SK-N-DZ (cell line): ENCODE data around the gene TMEM132D.

Experiments
- DNase-seq: peaks from one replicate; pipeline ENCODE4 v3.0.0-alpha.2; 2015; ENCODE audit warnings: low spot score

TMEM132D gene

GRCh38 chr12:129660946-129661345, 242.9 kb downstream of the TMEM132D start:
- DNase-seq = no peak

GRCh38 chr12:129659961-129660622, 243.7 kb downstream of the TMEM132D start:
- peak; percentile 27 for DNase-seq

- no peak for DNase-seq
These were observed 246.6 kb downstream of the TMEM132D start for GRCh38 chr12:129657179-129657578.

- DNase-seq = no peak
These were observed 251.9 kb downstream of the TMEM132D start for GRCh38 chr12:129651951-129652350.

- DNase-seq = no peak
These were observed 261.9 kb downstream of the TMEM132D start for GRCh38 chr12:129641926-129642325.

DNA sequence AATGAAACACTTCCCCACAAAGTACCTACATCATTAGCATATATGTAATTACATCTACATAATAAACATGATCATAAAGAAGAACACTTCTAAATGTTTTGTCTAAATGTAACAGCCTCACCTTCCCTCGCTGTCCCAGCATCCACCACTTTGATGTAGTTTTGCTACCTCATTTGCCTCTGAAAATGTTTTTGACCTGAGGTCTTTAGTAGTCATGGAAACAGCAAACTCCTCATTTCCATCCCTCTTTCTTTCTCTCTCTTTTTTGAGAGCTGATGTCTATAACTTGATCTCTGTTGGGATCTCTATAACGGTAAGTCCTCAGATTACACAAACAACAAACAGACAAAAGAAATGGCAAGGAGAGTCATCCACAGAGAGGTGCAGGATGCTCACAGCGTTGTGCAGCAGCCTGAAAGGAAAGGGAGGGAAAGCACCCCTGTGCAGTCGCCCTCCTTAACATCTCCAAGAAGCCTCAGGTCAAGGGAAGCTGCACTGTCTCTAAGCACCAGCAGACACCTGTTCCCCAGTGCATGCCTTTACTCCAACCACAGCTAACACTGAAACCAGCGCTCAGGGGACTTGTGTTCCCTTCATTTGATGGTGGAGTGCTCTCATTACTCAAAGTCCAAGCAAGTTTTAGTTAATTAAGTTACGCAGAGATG, 268.7 kb downstream of the TMEM132D start:
- no peak for DNase-seq

- no peak for DNase-seq
These were observed 272.5 kb downstream of the TMEM132D start for GRCh38 chr12:129631316-129631715.

DNA sequence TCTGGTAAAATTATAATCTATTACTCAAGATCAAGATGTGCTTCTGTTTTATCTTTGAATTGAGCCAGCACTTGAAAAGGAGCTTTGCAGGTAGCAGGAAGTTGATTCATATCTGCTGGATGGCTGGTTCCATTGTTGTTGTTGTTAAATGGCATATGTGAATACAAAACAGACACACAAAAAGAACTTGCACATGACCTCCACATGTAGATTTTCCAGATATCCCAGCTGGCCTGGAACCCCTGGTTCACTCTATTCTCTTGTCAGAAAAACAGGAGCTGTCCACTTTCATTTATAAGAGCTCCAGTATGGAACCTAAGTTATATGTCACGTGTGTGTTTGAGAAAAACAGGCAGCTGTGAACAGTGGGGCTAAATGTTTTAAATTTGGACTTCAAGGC, 273.9 kb downstream of the TMEM132D start:
- DNase-seq = peak; percentile 95

- no peak for DNase-seq
These were observed 281.3 kb downstream of the TMEM132D start for GRCh38 chr12:129622566-129622965.

- DNase-seq = no peak
These were observed 284.6 kb downstream of the TMEM132D start for GRCh38 chr12:129619271-129619670.

DNA sequence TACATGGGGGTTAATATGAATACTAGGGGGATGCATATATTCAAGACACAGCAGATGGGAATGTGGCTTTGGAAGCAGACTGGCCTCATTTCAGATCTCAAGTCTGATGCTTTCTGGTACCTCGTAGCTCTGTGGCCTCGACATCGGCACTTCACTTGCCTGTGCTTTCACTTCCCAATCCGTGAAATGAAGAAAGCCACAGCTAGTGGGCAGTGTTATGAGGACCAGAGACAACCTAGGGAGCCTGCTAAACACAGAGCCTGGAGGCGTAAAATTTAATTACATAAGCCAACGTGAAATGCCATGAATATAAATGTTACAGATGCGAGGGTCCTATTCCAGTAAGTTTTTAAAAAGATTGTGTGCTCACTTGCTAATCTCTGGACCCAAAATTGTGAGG, 286.0 kb downstream of the TMEM132D start:
- DNase-seq = no peak

DNA sequence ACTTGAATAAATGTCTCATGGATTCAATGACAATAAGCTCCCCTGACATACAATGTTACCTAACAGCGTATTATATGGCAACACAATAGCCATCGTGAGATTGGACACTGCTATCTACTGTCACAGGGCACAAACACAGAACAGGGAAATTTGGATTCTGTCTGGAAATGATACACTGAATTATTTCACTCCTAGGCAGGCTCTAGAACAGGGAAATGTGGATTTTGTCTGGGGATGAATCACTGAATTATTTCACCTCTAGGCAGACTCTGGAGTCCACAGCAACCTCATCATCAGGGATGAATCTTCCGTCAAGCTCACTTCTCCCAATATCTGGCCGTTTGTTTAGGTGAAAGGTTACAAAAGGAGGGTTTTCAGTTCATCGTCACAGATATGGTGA, 288.8 kb downstream of the TMEM132D start:
- no peak for DNase-seq

GRCh38 chr12:129614221-129614885, 289.5 kb downstream of the TMEM132D start:
- DNase-seq = no peak

- DNase-seq = peak; percentile 87
These were observed 290.5 kb downstream of the TMEM132D start for GRCh38 chr12:129613314-129613713.

GRCh38 chr12:129610601-129611120, 293.2 kb downstream of the TMEM132D start:
- DNase-seq = peak; percentile 97

DNA sequence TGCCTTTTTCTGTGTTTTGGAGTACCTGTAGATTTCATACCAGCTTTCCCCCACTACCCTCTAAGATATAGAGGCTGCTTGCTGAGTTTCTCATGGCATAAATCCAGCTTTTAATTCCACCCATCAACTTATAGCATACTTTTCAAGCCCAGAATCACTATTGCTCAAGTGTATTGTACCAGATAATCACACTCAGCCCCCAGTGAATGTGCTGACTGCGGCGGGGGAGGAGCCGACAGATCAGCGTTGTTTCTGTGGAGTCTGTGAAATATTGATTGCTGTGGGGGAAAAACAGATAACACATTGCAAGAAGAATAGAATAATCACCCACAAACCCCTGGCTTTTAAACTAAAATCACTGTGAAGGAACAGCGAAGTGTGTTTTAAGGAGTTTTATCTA, 296.1 kb downstream of the TMEM132D start:
- DNase-seq = no peak

- DNase-seq = no peak
These were observed 296.5 kb downstream of the TMEM132D start for GRCh38 chr12:129607301-129607700.

- DNase-seq = no peak
These were observed 297.6 kb downstream of the TMEM132D start for GRCh38 chr12:129606239-129606638.

- no peak for DNase-seq
These were observed 298.2 kb downstream of the TMEM132D start for GRCh38 chr12:129605666-129606065.

- no peak for DNase-seq
These were observed 299.3 kb downstream of the TMEM132D start for GRCh38 chr12:129604506-129604905.

GRCh38 chr12:129599406-129599805, 304.4 kb downstream of the TMEM132D start:
- DNase-seq = no peak

- no peak for DNase-seq
These were observed 309.7 kb downstream of the TMEM132D start for GRCh38 chr12:129594098-129594497.

GRCh38 chr12:129592449-129592848, 311.4 kb downstream of the TMEM132D start:
- DNase-seq = no peak
